ENCODE measurements around the gene BTAF1. TPM values are rescaled to one million over a fixed set of nuclear protein-coding genes. Genes with fewer than 3 reads are reported as not detected.

Gene BTAF1
- total RNA-seq, 1 donor from 2014 or later = 41.7 TPM

DNA sequence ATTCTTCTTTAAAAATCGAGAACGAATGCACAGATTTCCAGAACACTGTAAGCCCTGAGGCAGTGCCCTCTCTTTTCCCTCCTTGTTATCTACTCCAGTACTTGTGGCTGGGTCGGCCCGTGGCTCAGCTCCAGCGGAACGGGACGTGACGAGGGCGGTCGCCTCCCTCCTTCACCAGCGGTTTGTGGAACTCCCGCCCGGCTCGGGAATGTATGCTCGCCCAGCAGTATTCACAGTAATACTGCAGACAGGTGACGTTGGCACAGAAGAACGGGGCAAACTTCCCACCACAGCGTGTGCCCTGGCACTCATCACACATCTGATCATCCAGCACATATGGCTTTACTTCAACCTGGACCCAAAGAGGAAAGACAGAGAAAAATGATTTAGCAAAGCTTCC is 128.5 kb downstream of the BTAF1 start:
- Mint-ChIP-seq H3K9me3 (no peaks in the 10 kb centered on the region), H3K4me3 (no peak overlapping the region), H3K4me1 (peaks cover 6% of the 10 kb centered on the region), H3K36me3 (ENCODE audit: low read depth) (no peaks in the 10 kb centered on the region), H3K27ac (ENCODE audit: unreplicated experiment) (no peak overlapping the region), H3K27me3 (ENCODE audit: low read depth) (no peaks in the 10 kb centered on the region)
- TF ChIP-seq, protein P1, sequence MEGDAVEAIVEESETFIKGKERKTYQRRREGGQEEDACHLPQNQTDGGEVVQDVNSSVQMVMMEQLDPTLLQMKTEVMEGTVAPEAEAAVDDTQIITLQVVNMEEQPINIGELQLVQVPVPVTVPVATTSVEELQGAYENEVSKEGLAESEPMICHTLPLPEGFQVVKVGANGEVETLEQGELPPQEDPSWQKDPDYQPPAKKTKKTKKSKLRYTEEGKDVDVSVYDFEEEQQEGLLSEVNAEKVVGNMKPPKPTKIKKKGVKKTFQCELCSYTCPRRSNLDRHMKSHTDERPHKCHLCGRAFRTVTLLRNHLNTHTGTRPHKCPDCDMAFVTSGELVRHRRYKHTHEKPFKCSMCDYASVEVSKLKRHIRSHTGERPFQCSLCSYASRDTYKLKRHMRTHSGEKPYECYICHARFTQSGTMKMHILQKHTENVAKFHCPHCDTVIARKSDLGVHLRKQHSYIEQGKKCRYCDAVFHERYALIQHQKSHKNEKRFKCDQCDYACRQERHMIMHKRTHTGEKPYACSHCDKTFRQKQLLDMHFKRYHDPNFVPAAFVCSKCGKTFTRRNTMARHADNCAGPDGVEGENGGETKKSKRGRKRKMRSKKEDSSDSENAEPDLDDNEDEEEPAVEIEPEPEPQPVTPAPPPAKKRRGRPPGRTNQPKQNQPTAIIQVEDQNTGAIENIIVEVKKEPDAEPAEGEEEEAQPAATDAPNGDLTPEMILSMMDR (conservative IDR thresholded peaks at IDR 0.05) = no peak
- DNase-seq (ENCODE audit: low read depth, low spot score) = no peak

DNA sequence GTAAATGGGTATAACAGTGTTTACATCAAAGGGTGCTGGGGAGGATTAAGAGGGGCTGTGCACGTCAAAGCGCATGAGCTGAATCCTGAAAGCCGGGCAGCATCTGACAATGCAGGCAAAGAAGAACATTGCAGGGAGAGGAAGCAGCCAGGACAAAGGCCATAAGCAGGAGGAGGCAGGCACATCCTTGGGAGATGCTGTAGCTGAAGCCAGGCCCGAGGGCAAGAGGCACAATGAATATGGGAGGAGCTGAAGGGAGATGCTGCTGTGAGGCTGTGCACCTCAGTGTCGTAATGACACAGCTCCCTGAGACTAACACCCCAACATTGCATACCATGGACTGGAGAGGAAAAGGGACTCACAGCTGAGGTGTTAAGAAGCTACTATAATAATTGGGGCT is 129.2 kb downstream of the BTAF1 start:
- TF ChIP-seq, protein P1 (conservative IDR thresholded peaks at IDR 0.05) = no peak
- no peak for DNase-seq (ENCODE audit: low read depth, low spot score)
- Mint-ChIP-seq H3K27me3 (ENCODE audit: low read depth) (no peaks in the 10 kb centered on the region), H3K9me3 (no peaks in the 10 kb centered on the region), H3K4me3 (no peak overlapping the region), H3K36me3 (ENCODE audit: low read depth) (no peaks in the 10 kb centered on the region), H3K27ac (ENCODE audit: unreplicated experiment) (no peak overlapping the region), H3K4me1 (peaks cover 6% of the 10 kb centered on the region)

DNA sequence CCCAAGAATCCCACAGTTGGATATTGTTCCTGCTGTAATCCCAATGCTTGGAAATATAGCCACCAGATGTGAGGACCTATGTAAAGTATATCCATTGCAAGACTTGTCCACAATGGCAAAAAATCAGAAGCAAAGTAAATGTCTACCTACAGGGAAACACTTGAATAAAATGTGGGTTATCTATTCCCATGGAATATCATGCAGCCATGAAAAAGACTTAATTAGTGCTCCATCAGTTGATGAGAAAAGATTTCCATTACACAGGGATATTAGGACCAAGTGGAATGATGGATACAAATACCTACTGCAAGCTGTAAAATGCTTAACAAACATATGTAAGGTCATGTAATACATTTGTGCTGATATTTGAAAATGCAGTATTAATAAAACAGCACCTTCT is 131.2 kb downstream of the BTAF1 start:
- no peaks in the 10 kb centered on the region for H3K9me3 Mint-ChIP-seq
- no peak overlapping the region for H3K27ac Mint-ChIP-seq (ENCODE audit: unreplicated experiment)
- H3K27me3 Mint-ChIP-seq (ENCODE audit: low read depth) = no peaks in the 10 kb centered on the region
- peaks cover 6% of the 10 kb centered on the region for H3K4me1 Mint-ChIP-seq
- no peaks in the 10 kb centered on the region for H3K36me3 Mint-ChIP-seq (ENCODE audit: low read depth)
- no peak for DNase-seq (ENCODE audit: low read depth, low spot score)
- H3K4me3 Mint-ChIP-seq = no peak overlapping the region
- TF ChIP-seq, protein P1 (conservative IDR thresholded peaks at IDR 0.05) = no peak

DNA sequence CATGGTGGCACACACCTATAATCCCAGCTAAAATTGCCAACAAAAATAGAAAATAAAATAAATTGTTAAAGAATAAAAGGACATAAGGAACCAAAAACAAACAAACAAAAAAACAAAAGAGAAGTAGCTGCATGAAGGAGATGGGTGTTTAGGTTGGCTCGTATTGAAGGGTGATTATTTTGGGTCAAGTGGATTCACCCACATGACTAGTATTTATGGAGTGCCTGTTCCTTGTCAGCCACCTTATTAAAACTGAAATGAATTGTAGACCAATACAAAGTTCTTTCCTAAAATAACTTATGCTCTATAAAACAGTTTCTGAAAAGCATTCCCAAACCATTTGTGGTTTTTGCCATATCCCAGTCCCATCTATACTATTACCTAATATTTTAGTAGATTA is 138.7 kb downstream of the BTAF1 start:
- DNase-seq (ENCODE audit: low read depth, low spot score) = no peak
- no peak overlapping the region for H3K4me3 Mint-ChIP-seq
- TF ChIP-seq, protein P1 (conservative IDR thresholded peaks at IDR 0.05) = no peak
- no peaks in the 10 kb centered on the region for H3K36me3 Mint-ChIP-seq (ENCODE audit: low read depth)
- H3K27ac Mint-ChIP-seq (ENCODE audit: unreplicated experiment) = no peak overlapping the region
- no peaks in the 10 kb centered on the region for H3K27me3 Mint-ChIP-seq (ENCODE audit: low read depth)
- no peaks in the 10 kb centered on the region for H3K4me1 Mint-ChIP-seq
- H3K9me3 Mint-ChIP-seq = no peaks in the 10 kb centered on the region

DNA sequence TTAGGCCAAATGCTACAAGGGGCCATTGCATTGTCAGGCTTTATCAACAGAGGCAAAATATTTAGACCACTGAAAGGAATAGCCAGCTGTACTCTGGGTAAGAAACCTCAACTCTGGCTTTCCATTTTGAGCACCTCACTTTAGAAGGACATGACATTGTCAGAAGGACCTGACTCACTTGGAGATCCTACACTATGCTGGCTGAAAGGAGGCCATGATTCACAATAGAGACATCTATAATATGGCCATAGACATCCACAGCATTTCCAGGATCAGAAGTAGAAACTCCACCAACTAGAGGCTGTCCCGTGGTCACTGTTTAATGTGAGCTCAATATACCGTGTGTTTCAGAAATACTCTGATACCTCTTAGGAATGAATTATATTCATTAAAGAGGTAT is 140.9 kb downstream of the BTAF1 start:
- H3K9me3 Mint-ChIP-seq = no peaks in the 10 kb centered on the region
- no peak overlapping the region for H3K4me3 Mint-ChIP-seq
- H3K27me3 Mint-ChIP-seq (ENCODE audit: low read depth) = no peaks in the 10 kb centered on the region
- no peaks in the 10 kb centered on the region for H3K4me1 Mint-ChIP-seq
- H3K27ac Mint-ChIP-seq (ENCODE audit: unreplicated experiment) = no peak overlapping the region
- no peaks in the 10 kb centered on the region for H3K36me3 Mint-ChIP-seq (ENCODE audit: low read depth)
- no peak for DNase-seq (ENCODE audit: low read depth, low spot score)
- TF ChIP-seq, protein P1 (conservative IDR thresholded peaks at IDR 0.05) = no peak

DNA sequence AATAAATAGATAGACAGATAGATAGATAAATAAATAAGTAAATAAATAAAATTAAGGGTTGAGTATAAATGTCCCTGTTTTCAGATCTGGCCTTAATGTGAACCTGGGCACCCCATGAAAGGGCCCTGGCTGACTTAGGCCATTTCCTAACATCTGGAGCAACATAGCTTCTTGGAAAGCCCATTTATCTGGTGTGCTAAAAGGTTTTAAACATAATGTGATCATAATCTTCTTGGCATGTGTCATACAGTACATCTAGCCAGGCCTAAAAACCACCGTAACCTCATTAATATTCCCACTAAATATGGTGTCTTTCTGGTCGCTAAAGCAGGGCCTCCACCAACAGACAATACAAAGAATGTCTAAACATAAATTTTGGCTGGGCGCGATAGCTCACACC is 142.8 kb downstream of the BTAF1 start:
- Mint-ChIP-seq H3K27ac (ENCODE audit: unreplicated experiment) (no peak overlapping the region), H3K4me1 (no peaks in the 10 kb centered on the region), H3K4me3 (no peak overlapping the region), H3K9me3 (no peaks in the 10 kb centered on the region), H3K27me3 (ENCODE audit: low read depth) (no peaks in the 10 kb centered on the region), H3K36me3 (ENCODE audit: low read depth) (no peaks in the 10 kb centered on the region)
- TF ChIP-seq, protein P1 (conservative IDR thresholded peaks at IDR 0.05) = no peak
- DNase-seq (ENCODE audit: low read depth, low spot score) = no peak

Data from neural crest cell (in vitro differentiated cells).